ENCODE results near the gene VHLL. TPM values are rescaled to one million over a fixed set of nuclear protein-coding genes. Genes with fewer than 3 reads are reported as not detected.
A peak's percentile ranks its signal among the peaks of the same experiment; 100 is the strongest.

VHLL gene
- total and polyA plus RNA-seq, 2 of the 13 experiments (the other 11 are each of a cell fraction or from before 2014, with no cell fraction given), result 0.24 TPM; not detected in 1

GRCh38 chr1:156251527-156251926 lies 47.6 kb downstream of the VHLL start:
- ChIA-PET POLR2A (no interaction called here), CTCF (ENCODE audit: low intra/inter-chr PET ratio, low total read pairs) (no interaction called here)
- no peak for TF ChIP-seq ZNF234 (CRISPR knock-in tag; conservative IDR thresholded peaks at IDR 0.05)
- TF ChIP-seq HES4 (CRISPR knock-in tag; IDR thresholded peaks at IDR 0.05; ENCODE audit: borderline replicate concordance), result no peak
- TF ChIP-seq SP4 (CRISPR knock-in tag; IDR thresholded peaks at IDR 0.05), result no peak
- TF ChIP-seq ZNF850 (CRISPR knock-in tag; conservative IDR thresholded peaks at IDR 0.05), result no peak
- TF ChIP-seq RBFOX2 (IDR thresholded peaks at IDR 0.05; ENCODE audit: low read depth, low read length), result no peak
- no peak for TF ChIP-seq CBX2 (IDR thresholded peaks at IDR 0.05; ENCODE audit: low read depth, low read length)
- no peak for TF ChIP-seq CBX2 (CRISPR knock-in tag; IDR thresholded peaks at IDR 0.05; ENCODE audit: low read depth)
- TF ChIP-seq PBX2 (CRISPR knock-in tag; IDR thresholded peaks at IDR 0.05), result no peak
- no peak overlapping the region for H3K4me3 ChIP-seq (replicated peaks in 1 of 3; ENCODE audit: insufficient read depth in 1 of 3, low read depth in 2 of 3, low read length in 3 of 3)
- DNase-seq (ENCODE audit: low spot score), result no peak
- WGBS (ENCODE audit: low lambda C conversion rate), result 89% methylated on average over 2 of the region's 3 CpGs
- no peak overlapping the region for H2AFZ ChIP-seq (ENCODE audit: low read length)
- no peaks in the 10 kb centered on the region for H3K9me3 ChIP-seq (ENCODE audit: low read length)
- no peak overlapping the region for H3K27ac ChIP-seq (ENCODE audit: extremely low read length, insufficient read depth, low read length)
- H3K27me3 ChIP-seq (ENCODE audit: control insufficient read depth in 1 of 2, insufficient read depth in 2 of 2, low read length in 2 of 2), result no peaks in the 10 kb centered on the region
- no TSS peak for BruUV-seq (replicated peaks)
- no peaks in the 10 kb centered on the region for H4K20me1 ChIP-seq (ENCODE audit: insufficient read depth, low read length)
- H3K4me2 ChIP-seq (ENCODE audit: low read depth, low read length), result no peak overlapping the region
- in situ Hi-C loops (cut with HindIII; ENCODE audit: extremely low pct_ligation_motif_present, low pct_unique_long_range_greater_than_20kb), result no loop called here
- ATAC-seq, result no peak
- H3K36me3 ChIP-seq (replicated peaks in 1 of 2; ENCODE audit: control insufficient read depth in 1 of 2, insufficient read depth in 2 of 2, low read length in 2 of 2), result peaks cover 32 to 60% of the 10 kb centered on the region in 2 experiments; a peak in 4 of 5 replicates
- H3K4me1 ChIP-seq (ENCODE audit: insufficient read depth, low read length), result peaks cover 18% of the 10 kb centered on the region
- H3K79me2 ChIP-seq (ENCODE audit: insufficient read depth, low read length), result no peaks in the 10 kb centered on the region
- no peak overlapping the region for H3K9ac ChIP-seq (ENCODE audit: insufficient read depth, low read depth, low read length)
- FAIRE-seq, result no peak
- intact Hi-C loops (cut with micrococcal nuclease; ENCODE audit: unreplicated experiment), result no loop called here

- Histone ChIP-seq H3K9me3 (ENCODE audit: low read length) (no peaks in the 10 kb centered on the region), H3K4me2 (ENCODE audit: low read depth, low read length) (no peak overlapping the region), H3K27ac (ENCODE audit: extremely low read length, insufficient read depth, low read length) (no peak overlapping the region), H2AFZ (ENCODE audit: low read length) (no peak overlapping the region), H3K27me3 (ENCODE audit: control insufficient read depth in 1 of 2, insufficient read depth in 2 of 2, low read length in 2 of 2) (no peaks in the 10 kb centered on the region), H3K4me1 (ENCODE audit: insufficient read depth, low read length) (peaks cover 34% of the 10 kb centered on the region), H3K36me3 (replicated peaks in 1 of 2; ENCODE audit: control insufficient read depth in 1 of 2, insufficient read depth in 2 of 2, low read length in 2 of 2) (peaks cover 28 to 51% of the 10 kb centered on the region in 2 experiments; a peak in 4 of 5 replicates), H4K20me1 (ENCODE audit: insufficient read depth, low read length) (no peaks in the 10 kb centered on the region), H3K4me3 (replicated peaks in 1 of 3; ENCODE audit: insufficient read depth in 1 of 3, low read depth in 2 of 3, low read length in 3 of 3) (no peak overlapping the region), H3K79me2 (ENCODE audit: insufficient read depth, low read length) (no peaks in the 10 kb centered on the region), H3K9ac (ENCODE audit: insufficient read depth, low read depth, low read length) (no peak overlapping the region)
- no peak for ATAC-seq
- DNase-seq (ENCODE audit: low spot score), result no peak
- BruUV-seq (replicated peaks), result no TSS peak
- intact Hi-C loops (cut with micrococcal nuclease; ENCODE audit: unreplicated experiment), result no loop called here
- ChIA-PET CTCF (ENCODE audit: low intra/inter-chr PET ratio, low total read pairs) (no interaction called here), POLR2A (no interaction called here)
- TF ChIP-seq ZNF768 (CRISPR knock-in tag; IDR thresholded peaks at IDR 0.05), result no peak
- TF ChIP-seq HBP1 (CRISPR knock-in tag; IDR thresholded peaks at IDR 0.05; ENCODE audit: low read depth), result no peak
- no peak for TF ChIP-seq ZMYM3 (CRISPR knock-in tag; IDR thresholded peaks at IDR 0.05)
- no peak for TF ChIP-seq ZNF776 (CRISPR knock-in tag; IDR thresholded peaks at IDR 0.05)
- TF ChIP-seq MBNL3 (CRISPR knock-in tag; conservative IDR thresholded peaks at IDR 0.05), result no peak
- no peak for TF ChIP-seq IKZF5 (CRISPR knock-in tag; IDR thresholded peaks at IDR 0.05)
- TF ChIP-seq AGO2 (optimal IDR thresholded peaks at IDR 0.05; ENCODE audit: low read depth, low read length), result peak; percentile 68
- WGBS (ENCODE audit: low lambda C conversion rate), result 94% methylated on average over 4 of the region's 5 CpGs
- FAIRE-seq, result no peak
- in situ Hi-C loops (cut with HindIII; ENCODE audit: extremely low pct_ligation_motif_present, low pct_unique_long_range_greater_than_20kb), result no loop called here
Observed at GRCh38 chr1:156249593-156249992, 49.5 kb downstream of the VHLL start.
